Measurements from ENCODE around the gene SLC22A23. TPM values are rescaled to one million over a fixed set of nuclear protein-coding genes. Genes with fewer than 3 reads are reported as not detected.

Gene SLC22A23
- total RNA-seq, 1 experiment from 2014 or later, result 5.7 TPM

DNA sequence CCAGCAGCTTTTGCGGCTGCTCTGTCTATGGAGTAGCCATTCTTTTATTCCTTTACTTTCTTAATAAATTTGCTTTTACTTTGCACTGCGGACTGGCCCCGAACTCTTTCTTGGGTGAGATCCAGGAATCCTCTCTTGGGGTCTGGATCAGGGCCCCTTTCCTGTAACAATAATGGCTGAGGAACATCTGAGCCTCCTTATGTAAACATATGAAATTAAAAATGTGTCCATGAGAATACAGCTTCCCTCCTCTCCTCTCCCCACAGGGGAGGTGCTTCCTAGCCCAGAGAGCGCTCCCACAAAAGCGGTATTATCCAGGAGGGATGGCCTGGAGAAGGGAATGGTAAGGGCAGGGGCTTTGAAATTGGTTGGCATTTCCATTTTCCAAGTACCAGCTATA, 117.0 kb downstream of the SLC22A23 start:
- POLR2A ChIA-PET (ENCODE audit: unreplicated experiment), result no interaction called here
- intact Hi-C loops (cut with micrococcal nuclease), result no loop called here
- Histone ChIP-seq H3K9me2 (replicated peaks; ENCODE audit: low read length) (no peaks in the 10 kb centered on the region), H2AFZ (ENCODE audit: low read length) (no peak overlapping the region), H3K79me2 (ENCODE audit: low read length) (no peaks in the 10 kb centered on the region), H3K36me3 (ENCODE audit: low read depth, low read length) (no peaks in the 10 kb centered on the region), H3K9me3 (ENCODE audit: low read length) (no peaks in the 10 kb centered on the region), H3K9ac (ENCODE audit: low read length) (no peak overlapping the region), H3K27me3 (ENCODE audit: low read length) (no peaks in the 10 kb centered on the region), H3K4me2 (ENCODE audit: low read length) (no peak overlapping the region), H3K4me3 (ENCODE audit: low read length) (no peak overlapping the region), H3K4me1 (ENCODE audit: insufficient read depth, low read length) (peaks cover 12% of the 10 kb centered on the region), H4K20me1 (ENCODE audit: low read length) (no peaks in the 10 kb centered on the region), H3K27ac (ENCODE audit: low read length) (no peak overlapping the region), H3F3A (ENCODE audit: low read length, unreplicated experiment) (no peaks in the 10 kb centered on the region)
- CTCF ChIA-PET, result no interaction called here
- BruUV-seq (replicated peaks), result no TSS peak
- TF ChIP-seq EZH2phosphoT487 (IDR thresholded peaks at IDR 0.05; ENCODE audit: borderline replicate concordance, low read length), result no peak
- TF ChIP-seq, protein P1, sequence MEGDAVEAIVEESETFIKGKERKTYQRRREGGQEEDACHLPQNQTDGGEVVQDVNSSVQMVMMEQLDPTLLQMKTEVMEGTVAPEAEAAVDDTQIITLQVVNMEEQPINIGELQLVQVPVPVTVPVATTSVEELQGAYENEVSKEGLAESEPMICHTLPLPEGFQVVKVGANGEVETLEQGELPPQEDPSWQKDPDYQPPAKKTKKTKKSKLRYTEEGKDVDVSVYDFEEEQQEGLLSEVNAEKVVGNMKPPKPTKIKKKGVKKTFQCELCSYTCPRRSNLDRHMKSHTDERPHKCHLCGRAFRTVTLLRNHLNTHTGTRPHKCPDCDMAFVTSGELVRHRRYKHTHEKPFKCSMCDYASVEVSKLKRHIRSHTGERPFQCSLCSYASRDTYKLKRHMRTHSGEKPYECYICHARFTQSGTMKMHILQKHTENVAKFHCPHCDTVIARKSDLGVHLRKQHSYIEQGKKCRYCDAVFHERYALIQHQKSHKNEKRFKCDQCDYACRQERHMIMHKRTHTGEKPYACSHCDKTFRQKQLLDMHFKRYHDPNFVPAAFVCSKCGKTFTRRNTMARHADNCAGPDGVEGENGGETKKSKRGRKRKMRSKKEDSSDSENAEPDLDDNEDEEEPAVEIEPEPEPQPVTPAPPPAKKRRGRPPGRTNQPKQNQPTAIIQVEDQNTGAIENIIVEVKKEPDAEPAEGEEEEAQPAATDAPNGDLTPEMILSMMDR (conservative IDR thresholded peaks at IDR 0.05; ENCODE audit: low read depth, low read length), result no peak
- no peak for DNase-seq
- ATAC-seq, result no peak

DNA sequence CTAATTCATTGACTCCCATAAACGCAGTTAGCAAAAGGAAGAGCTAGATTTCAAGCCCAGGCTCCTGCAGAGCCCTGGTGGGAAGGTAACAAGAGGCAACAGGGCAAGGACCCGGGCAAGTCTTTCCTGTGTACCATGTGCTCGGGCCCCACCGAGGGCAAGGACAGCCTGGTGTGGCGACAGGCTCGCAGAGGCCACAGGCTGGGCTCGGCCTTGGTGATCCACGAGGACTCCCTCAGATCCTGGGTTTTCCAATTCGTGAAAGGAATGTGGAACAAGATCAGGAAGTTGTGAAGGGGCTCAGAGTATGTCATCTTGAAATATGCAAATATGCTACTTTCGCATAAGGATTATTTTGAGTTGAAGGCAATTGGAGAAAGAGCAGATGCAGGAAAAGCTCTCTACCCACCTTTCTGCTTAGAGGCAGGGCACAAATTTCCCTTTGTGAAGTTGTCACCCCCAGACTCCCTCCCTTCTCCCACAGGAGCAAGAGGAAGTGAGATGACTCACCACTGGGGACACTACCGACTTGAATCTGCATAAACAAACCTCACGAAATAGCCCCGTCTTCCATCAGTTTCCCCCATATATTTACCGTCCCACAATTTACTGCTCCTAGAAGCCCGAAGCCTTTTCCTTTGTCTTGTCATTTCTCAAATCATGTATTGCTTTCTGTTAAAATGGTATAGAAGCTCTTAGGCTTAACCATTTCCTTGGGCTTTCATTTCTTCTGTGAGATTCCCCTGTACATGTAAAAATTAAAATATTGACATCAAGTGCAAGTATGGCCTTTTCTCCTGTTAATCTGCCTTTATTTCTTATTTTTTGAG, 119.1 kb downstream of the SLC22A23 start:
- Histone ChIP-seq H3K27me3 (ENCODE audit: low read length) (no peaks in the 10 kb centered on the region), H3K4me2 (ENCODE audit: low read length) (peak overlapping the region; percentile 79), H2AFZ (ENCODE audit: low read length) (peak overlapping the region; percentile 65), H3K4me1 (ENCODE audit: insufficient read depth, low read length) (peaks cover 12% of the 10 kb centered on the region), H3K27ac (ENCODE audit: low read length) (peak overlapping the region; percentile 6; the same call in 1 of the 2 replicates), H3K4me3 (ENCODE audit: low read length) (peak overlapping the region; percentile 52; the same call in 1 of the 2 replicates), H3K9me3 (ENCODE audit: low read length) (no peaks in the 10 kb centered on the region), H4K20me1 (ENCODE audit: low read length) (no peaks in the 10 kb centered on the region), H3K9ac (ENCODE audit: low read length) (no peak overlapping the region), H3K9me2 (replicated peaks; ENCODE audit: low read length) (no peaks in the 10 kb centered on the region), H3K36me3 (ENCODE audit: low read depth, low read length) (no peaks in the 10 kb centered on the region), H3F3A (ENCODE audit: low read length, unreplicated experiment) (no peaks in the 10 kb centered on the region), H3K79me2 (ENCODE audit: low read length) (no peaks in the 10 kb centered on the region)
- TF ChIP-seq, protein P1 (conservative IDR thresholded peaks at IDR 0.05; ENCODE audit: low read depth, low read length), result 0 out of 2 replicates have a peak, but pooled peaks have one; percentile 9
- TF ChIP-seq EZH2phosphoT487 (IDR thresholded peaks at IDR 0.05; ENCODE audit: borderline replicate concordance, low read length), result no peak
- ATAC-seq, result peak; percentile 90
- BruUV-seq (replicated peaks), result no TSS peak
- CTCF ChIA-PET, result no interaction called here
- POLR2A ChIA-PET (ENCODE audit: unreplicated experiment), result no interaction called here
- peak; percentile 55 for DNase-seq
- intact Hi-C loops (cut with micrococcal nuclease), result no loop called here

DNA sequence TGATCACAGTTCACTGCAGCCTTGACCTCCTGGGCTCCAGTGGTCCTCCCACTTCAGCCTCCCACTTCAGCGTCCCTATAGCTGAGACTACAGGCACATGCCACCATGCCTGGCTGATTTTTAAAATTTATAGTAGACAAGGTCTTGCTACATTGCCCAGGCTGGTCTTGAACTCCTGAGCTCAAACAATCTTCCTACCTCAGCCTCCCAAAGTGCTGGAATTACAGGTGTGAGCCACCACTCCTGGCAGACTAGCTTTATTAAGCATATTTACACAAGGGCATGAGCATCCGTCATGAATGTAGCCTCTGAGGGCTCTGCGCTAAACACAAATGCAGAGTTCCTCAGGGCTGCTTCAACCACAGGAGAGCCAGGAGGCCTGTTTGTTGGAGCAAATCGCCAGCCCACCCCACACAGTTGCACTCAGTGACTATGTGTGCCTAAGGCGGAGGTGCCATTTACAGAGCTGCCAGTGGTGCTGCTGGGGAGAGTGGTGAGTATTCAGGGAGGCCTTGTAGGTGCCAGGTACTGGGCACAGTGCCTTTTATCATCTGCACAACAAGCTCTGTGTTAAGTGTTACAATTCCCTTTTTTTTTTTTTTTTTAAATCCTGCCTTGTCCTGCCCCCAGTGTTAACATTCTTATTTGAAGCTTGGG, 119.9 kb downstream of the SLC22A23 start:
- DNase-seq (no peak), ATAC-seq (no peak)
- intact Hi-C loops (cut with micrococcal nuclease), result no loop called here
- no peak overlapping the region for H2AFZ ChIP-seq (ENCODE audit: low read length)
- TF ChIP-seq EZH2phosphoT487 (IDR thresholded peaks at IDR 0.05; ENCODE audit: borderline replicate concordance, low read length) (no peak), EZH2 (IDR thresholded peaks at IDR 0.05; ENCODE audit: low read length, unreplicated experiment) (no peak)
- TF ChIP-seq, protein P1 (conservative IDR thresholded peaks at IDR 0.05; ENCODE audit: low read depth, low read length), result no peak
- no peak overlapping the region for H3K4me2 ChIP-seq (ENCODE audit: low read length)
- no TSS peak for BruUV-seq (replicated peaks)
- H3K27ac ChIP-seq (ENCODE audit: low read length), result 0 out of 2 replicates have a peak overlapping the region, but pooled peaks have one; percentile 6
- H3K4me3 ChIP-seq (ENCODE audit: low read length), result no peak overlapping the region
- H3K27me3 ChIP-seq (ENCODE audit: low read length), result no peaks in the 10 kb centered on the region
- no peaks in the 10 kb centered on the region for H3F3A ChIP-seq (ENCODE audit: low read length, unreplicated experiment)
- no peaks in the 10 kb centered on the region for H3K36me3 ChIP-seq (ENCODE audit: low read depth, low read length)
- ChIA-PET CTCF (interaction anchor here (0.6 kb wide), 1 partner anchor 33 kb away, joined by 4 read pairs; no protein-coding TSS in a partner anchor), POLR2A (ENCODE audit: unreplicated experiment) (no interaction called here)
- H3K79me2 ChIP-seq (ENCODE audit: low read length), result no peaks in the 10 kb centered on the region
- H3K9ac ChIP-seq (ENCODE audit: low read length), result no peak overlapping the region
- H3K9me2 ChIP-seq (replicated peaks; ENCODE audit: low read length), result no peaks in the 10 kb centered on the region
- H4K20me1 ChIP-seq (ENCODE audit: low read length), result no peaks in the 10 kb centered on the region
- H3K4me1 ChIP-seq (ENCODE audit: insufficient read depth, low read length), result peaks cover 12% of the 10 kb centered on the region
- no peaks in the 10 kb centered on the region for H3K9me3 ChIP-seq (ENCODE audit: low read length)

Data from PC-3 (cell line).